ENCODE measurements around the gene TRAM2. TPM values are rescaled to one million over a fixed set of nuclear protein-coding genes. Genes with fewer than 3 reads are reported as not detected.
A peak's percentile ranks its signal among the peaks of the same experiment; 100 is the strongest.

The TRAM2 gene
- total RNA-seq, 1 experiment from 2014 or later = 21.3 TPM

GRCh38 chr6:52543729-52544601 lies 32.9 kb downstream of the TRAM2 start:
- RAD21 ChIA-PET (ENCODE audit: low non-redundant PET in 1 of 2, low total read pairs in 2 of 2, uncharacterized antibody in 2 of 2, unreplicated experiment in 2 of 2) = no interaction called here
- no peaks in the 10 kb centered on the region for H3K27me3 ChIP-seq (ENCODE audit: insufficient read depth, low read length)
- H3K4me2 ChIP-seq (ENCODE audit: low read length) = peak overlapping the region; percentile 51
- CTCF ChIA-PET = interaction anchor here (0.5 kb wide), 1 partner anchor 108 kb away, joined by 4 read pairs; no protein-coding TSS in a partner anchor
- intact Hi-C loops (cut with micrococcal nuclease) = no loop called here
- no TSS peak for BruUV-seq (replicated peaks)
- POLR2A ChIA-PET = no interaction called here
- peaks cover 53% of the 10 kb centered on the region for H3K79me2 ChIP-seq (ENCODE audit: insufficient read depth, low read length)
- no peak overlapping the region for H2AFZ ChIP-seq (ENCODE audit: low read depth, low read length, poor library complexity, severe bottlenecking)
- H3K4me3 ChIP-seq (replicated peaks in 1 of 2; ENCODE audit: low read depth in 1 of 2, low read length in 2 of 2) = no peak overlapping the region
- no peak overlapping the region for H3K27ac ChIP-seq (ENCODE audit: low read depth, low read length)
- H3K36me3 ChIP-seq (ENCODE audit: control insufficient read depth in 1 of 2, insufficient read depth in 2 of 2, low read length in 2 of 2) = no peaks in the 10 kb centered on the region
- ATAC-seq (peak; percentile 32; the same call in 1 of the 2 replicates), DNase-seq (ENCODE audit: low read depth, low spot score) (no peak)
- H3K4me1 ChIP-seq (ENCODE audit: control insufficient read depth in 1 of 2, insufficient read depth in 2 of 2, low read length in 2 of 2) = peaks cover 7 to 32% of the 10 kb centered on the region in 2 experiments
- TF ChIP-seq CTCF (IDR thresholded peaks at IDR 0.05 in 2 of 3, conservative IDR thresholded peaks at IDR 0.05 in 1 of 3; ENCODE audit: borderline replicate concordance in 1 of 3, insufficient read depth in 1 of 3, low read depth in 2 of 3, low read length in 2 of 3) (no peak), FOSL1 (IDR thresholded peaks at IDR 0.05; ENCODE audit: low read depth) (0 out of 2 replicates have a peak, but pooled peaks have one; percentile 23)
- H4K20me1 ChIP-seq (ENCODE audit: insufficient read depth) = no peaks in the 10 kb centered on the region
- H3K9ac ChIP-seq (ENCODE audit: low read length) = no peak overlapping the region
- no peaks in the 10 kb centered on the region for H3K9me2 ChIP-seq (ENCODE audit: insufficient read depth)
- no peaks in the 10 kb centered on the region for H3K9me3 ChIP-seq (ENCODE audit: control insufficient read depth in 1 of 2, insufficient read depth in 1 of 2, low read depth in 1 of 2, low read length in 2 of 2)

GRCh38 chr6:52543262-52543661 lies 33.6 kb downstream of the TRAM2 start:
- Histone ChIP-seq H3K27ac (ENCODE audit: low read depth, low read length) (no peak overlapping the region), H3K4me1 (ENCODE audit: control insufficient read depth in 1 of 2, insufficient read depth in 2 of 2, low read length in 2 of 2) (peaks cover 7 to 32% of the 10 kb centered on the region in 2 experiments), H3K27me3 (ENCODE audit: insufficient read depth, low read length) (no peaks in the 10 kb centered on the region), H3K9me2 (ENCODE audit: insufficient read depth) (no peaks in the 10 kb centered on the region), H3K36me3 (ENCODE audit: control insufficient read depth in 1 of 2, insufficient read depth in 2 of 2, low read length in 2 of 2) (no peaks in the 10 kb centered on the region), H3K4me2 (ENCODE audit: low read length) (peak overlapping the region; percentile 51), H3K9ac (ENCODE audit: low read length) (no peak overlapping the region), H3K9me3 (ENCODE audit: control insufficient read depth in 1 of 2, insufficient read depth in 1 of 2, low read depth in 1 of 2, low read length in 2 of 2) (no peaks in the 10 kb centered on the region), H4K20me1 (ENCODE audit: insufficient read depth) (no peaks in the 10 kb centered on the region), H3K79me2 (ENCODE audit: insufficient read depth, low read length) (peaks cover 53% of the 10 kb centered on the region), H2AFZ (ENCODE audit: low read depth, low read length, poor library complexity, severe bottlenecking) (no peak overlapping the region), H3K4me3 (replicated peaks in 1 of 2; ENCODE audit: low read depth in 1 of 2, low read length in 2 of 2) (no peak overlapping the region)
- ATAC-seq (no peak), DNase-seq (ENCODE audit: low read depth, low spot score) (no peak)
- CTCF ChIA-PET = no interaction called here
- intact Hi-C loops (cut with micrococcal nuclease) = no loop called here
- no TSS peak for BruUV-seq (replicated peaks)
- POLR2A ChIA-PET = no interaction called here
- RAD21 ChIA-PET (ENCODE audit: low non-redundant PET in 1 of 2, low total read pairs in 2 of 2, uncharacterized antibody in 2 of 2, unreplicated experiment in 2 of 2) = no interaction called here
- TF ChIP-seq JUND (IDR thresholded peaks at IDR 0.05) (no peak), REST (IDR thresholded peaks at IDR 0.05; ENCODE audit: low read depth) (no peak), EZH2 (IDR thresholded peaks at IDR 0.05) (no peak), EZH2phosphoT487 (IDR thresholded peaks at IDR 0.05; ENCODE audit: borderline replicate concordance) (no peak), FOSL1 (IDR thresholded peaks at IDR 0.05; ENCODE audit: low read depth) (no peak), TCF7L2 (IDR thresholded peaks at IDR 0.05; ENCODE audit: borderline replicate concordance, extremely low read depth, insufficient read depth, insufficient read length) (no peak), CTCF (IDR thresholded peaks at IDR 0.05 in 2 of 3, conservative IDR thresholded peaks at IDR 0.05 in 1 of 3; ENCODE audit: borderline replicate concordance in 1 of 3, insufficient read depth in 1 of 3, low read depth in 2 of 3, low read length in 2 of 3) (no peak), CBX3 (IDR thresholded peaks at IDR 0.05; ENCODE audit: low read depth) (no peak), RAD21 (IDR thresholded peaks at IDR 0.05; ENCODE audit: low read depth) (no peak)
